Measurements from ENCODE around the gene PTAFR. TPM values are rescaled to one million over a fixed set of nuclear protein-coding genes. Genes with fewer than 3 reads are reported as not detected.
A peak's percentile ranks its signal among the peaks of the same experiment; 100 is the strongest.

The PTAFR gene
- total RNA-seq, 3 donors from 2014 or later = 5.6 to 8.3 (median 6.2) TPM

GRCh38 chr1:28132171-28133167, 44.0 kb downstream of the PTAFR start:
- no peak overlapping the region for H3K27ac ChIP-seq
- intact Hi-C loops (cut with DNase I; ENCODE audit: low total_unique reads) = no loop called here
- no peaks in the 10 kb centered on the region for H3K4me1 ChIP-seq
- no peaks in the 10 kb centered on the region for H3K36me3 ChIP-seq
- no peak for DNase-seq (ENCODE audit: low spot score in 2 of 2)
- H3K4me3 ChIP-seq = no peak overlapping the region
- H3K27me3 ChIP-seq = no peaks in the 10 kb centered on the region
- no peaks in the 10 kb centered on the region for H3K9me3 ChIP-seq
- TF ChIP-seq POLR2AphosphoS5 (IDR thresholded peaks at IDR 0.05) (no peak), CTCF (IDR thresholded peaks at IDR 0.05) (no peak), POLR2A (IDR thresholded peaks at IDR 0.05) (no peak)

- Histone ChIP-seq H3K27me3 (no peaks in the 10 kb centered on the region), H3K4me1 (no peaks in the 10 kb centered on the region), H3K27ac (no peak overlapping the region), H3K4me3 (no peak overlapping the region), H3K36me3 (no peaks in the 10 kb centered on the region), H3K9me3 (no peaks in the 10 kb centered on the region)
- intact Hi-C loops (cut with DNase I; ENCODE audit: low total_unique reads) = no loop called here
- TF ChIP-seq POLR2A (IDR thresholded peaks at IDR 0.05) (no peak), POLR2AphosphoS5 (IDR thresholded peaks at IDR 0.05) (no peak), CTCF (IDR thresholded peaks at IDR 0.05) (no peak)
- no peak for DNase-seq (ENCODE audit: low spot score in 2 of 2)
These were observed 45.6 kb downstream of the PTAFR start for GRCh38 chr1:28130901-28131300.

- H3K36me3 ChIP-seq = no peaks in the 10 kb centered on the region
- H3K4me1 ChIP-seq = no peaks in the 10 kb centered on the region
- DNase-seq (ENCODE audit: low spot score in 2 of 2) = no peak
- intact Hi-C loops (cut with DNase I; ENCODE audit: low total_unique reads) = no loop called here
- H3K9me3 ChIP-seq = no peaks in the 10 kb centered on the region
- H3K4me3 ChIP-seq = no peak overlapping the region
- H3K27me3 ChIP-seq = no peaks in the 10 kb centered on the region
- no peak for TF ChIP-seq POLR2A (IDR thresholded peaks at IDR 0.05)
- no peak for TF ChIP-seq POLR2AphosphoS5 (IDR thresholded peaks at IDR 0.05)
- no peak for TF ChIP-seq CTCF (IDR thresholded peaks at IDR 0.05)
- peak overlapping the region in 1 of 2 donors; percentile 7 for H3K27ac ChIP-seq
These were observed 47.3 kb downstream of the PTAFR start for GRCh38 chr1:28129150-28129549.

- TF ChIP-seq POLR2A (IDR thresholded peaks at IDR 0.05) (no peak), CTCF (IDR thresholded peaks at IDR 0.05) (no peak), POLR2AphosphoS5 (IDR thresholded peaks at IDR 0.05) (no peak)
- no peak overlapping the region for H3K27ac ChIP-seq
- no peak overlapping the region for H3K4me3 ChIP-seq
- no peaks in the 10 kb centered on the region for H3K27me3 ChIP-seq
- intact Hi-C loops (cut with DNase I; ENCODE audit: low total_unique reads) = no loop called here
- no peak for DNase-seq (ENCODE audit: low spot score in 2 of 2)
- no peaks in the 10 kb centered on the region for H3K4me1 ChIP-seq
- no peaks in the 10 kb centered on the region for H3K9me3 ChIP-seq
- H3K36me3 ChIP-seq = no peaks in the 10 kb centered on the region
These were observed 48.8 kb downstream of the PTAFR start for GRCh38 chr1:28127617-28128257.
